GM13977 (cell line): Measurements from ENCODE around the gene EIF4B.
"Not testable (repeated sequence)": the region's sequence is repeated elsewhere in the genome, so short reads cannot be mapped to it uniquely, and the experiment has no call there.

Source experiments
- DNase-seq: peaks from one replicate; pipeline ENCODE4 v3.0.0; 2012; ENCODE audit warnings: low spot score
- in situ Hi-C: fragments of 300-500 bp; cut with MboI; formaldehyde crosslinking; loops from one replicate; pipeline ENCODE4 v1.12.0; 2022; ENCODE audit warnings: low sequenced_read_pairs, low pct_unique_long_range_greater_than_20kb, mixed read lengths, inconsistent platforms; ENCODE audit not compliant: unreplicated experiment
- TF ChIP-seq, protein P1 (sequence below): IDR thresholded peaks from 2 replicates; pipeline ENCODE4 v1.5.1; 2012; ENCODE audit warnings: mild to moderate bottlenecking, control low read depth; ENCODE audit not compliant: insufficient read depth; ENCODE audit errors: extremely low read depth, missing control alignments

EIF4B gene

DNA sequence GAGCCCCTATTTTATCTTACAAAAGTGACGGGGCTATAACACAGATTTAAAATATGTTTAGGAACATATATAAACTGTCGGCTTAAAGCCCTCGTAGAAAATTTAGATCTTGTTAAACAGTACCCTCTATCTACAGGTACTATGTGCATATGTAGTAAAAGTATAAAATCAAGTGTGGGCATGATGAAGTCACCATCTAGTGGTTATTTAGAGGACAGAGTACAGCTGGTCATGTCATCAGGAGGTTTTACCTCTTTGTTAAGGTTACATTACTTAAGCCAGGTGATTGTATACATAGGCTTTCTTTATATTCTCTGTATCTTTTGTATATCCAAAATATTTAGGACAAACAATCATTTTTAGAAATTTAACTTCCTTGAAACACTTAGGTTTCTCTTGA lies 25.4 kb downstream of the EIF4B start:
- TF ChIP-seq, protein P1, sequence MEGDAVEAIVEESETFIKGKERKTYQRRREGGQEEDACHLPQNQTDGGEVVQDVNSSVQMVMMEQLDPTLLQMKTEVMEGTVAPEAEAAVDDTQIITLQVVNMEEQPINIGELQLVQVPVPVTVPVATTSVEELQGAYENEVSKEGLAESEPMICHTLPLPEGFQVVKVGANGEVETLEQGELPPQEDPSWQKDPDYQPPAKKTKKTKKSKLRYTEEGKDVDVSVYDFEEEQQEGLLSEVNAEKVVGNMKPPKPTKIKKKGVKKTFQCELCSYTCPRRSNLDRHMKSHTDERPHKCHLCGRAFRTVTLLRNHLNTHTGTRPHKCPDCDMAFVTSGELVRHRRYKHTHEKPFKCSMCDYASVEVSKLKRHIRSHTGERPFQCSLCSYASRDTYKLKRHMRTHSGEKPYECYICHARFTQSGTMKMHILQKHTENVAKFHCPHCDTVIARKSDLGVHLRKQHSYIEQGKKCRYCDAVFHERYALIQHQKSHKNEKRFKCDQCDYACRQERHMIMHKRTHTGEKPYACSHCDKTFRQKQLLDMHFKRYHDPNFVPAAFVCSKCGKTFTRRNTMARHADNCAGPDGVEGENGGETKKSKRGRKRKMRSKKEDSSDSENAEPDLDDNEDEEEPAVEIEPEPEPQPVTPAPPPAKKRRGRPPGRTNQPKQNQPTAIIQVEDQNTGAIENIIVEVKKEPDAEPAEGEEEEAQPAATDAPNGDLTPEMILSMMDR: no peak
- in situ Hi-C loops: no loop called here
- DNase-seq: no peak

DNA sequence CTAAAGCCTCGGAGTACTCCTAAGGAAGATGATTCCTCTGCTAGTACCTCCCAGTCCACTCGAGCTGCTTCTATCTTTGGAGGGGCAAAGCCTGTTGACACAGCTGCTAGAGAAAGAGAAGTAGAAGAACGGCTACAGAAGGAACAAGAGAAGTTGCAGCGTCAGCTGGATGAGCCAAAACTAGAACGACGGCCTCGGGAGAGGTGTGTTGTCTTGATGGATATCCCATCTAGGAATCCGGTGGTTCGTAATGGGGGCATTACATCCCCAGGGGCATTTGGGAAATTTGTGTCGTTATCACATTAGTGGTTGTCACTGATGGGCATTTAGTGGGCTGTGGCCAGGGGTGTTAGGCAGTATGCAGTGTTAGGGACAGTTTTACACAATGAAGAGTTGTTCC lies 27.6 kb downstream of the EIF4B start:
- in situ Hi-C loops: not testable (repeated sequence)

DNA sequence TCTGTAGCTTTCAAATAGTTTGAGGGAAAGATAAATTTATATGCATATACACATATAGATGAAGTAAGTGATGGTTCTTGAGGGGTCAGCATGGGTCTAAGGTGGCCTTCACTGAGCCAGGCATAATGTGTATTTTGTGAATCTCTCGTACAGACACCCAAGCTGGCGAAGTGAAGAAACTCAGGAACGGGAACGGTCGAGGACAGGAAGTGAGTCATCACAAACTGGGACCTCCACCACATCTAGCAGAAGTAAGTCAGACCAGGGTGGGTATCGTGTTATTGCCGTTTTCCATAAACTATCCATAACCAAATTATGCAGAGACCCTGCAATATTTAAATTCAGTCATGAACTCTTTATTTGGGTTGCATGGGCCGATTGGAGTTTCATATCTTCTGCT lies 28.2 kb downstream of the EIF4B start:
- in situ Hi-C loops: no loop called here
- TF ChIP-seq, protein P1: no peak
- no peak for DNase-seq

More for the DNA sequence above, 27.6 kb downstream of the EIF4B start:
- DNase-seq: not testable (repeated sequence)

DNA sequence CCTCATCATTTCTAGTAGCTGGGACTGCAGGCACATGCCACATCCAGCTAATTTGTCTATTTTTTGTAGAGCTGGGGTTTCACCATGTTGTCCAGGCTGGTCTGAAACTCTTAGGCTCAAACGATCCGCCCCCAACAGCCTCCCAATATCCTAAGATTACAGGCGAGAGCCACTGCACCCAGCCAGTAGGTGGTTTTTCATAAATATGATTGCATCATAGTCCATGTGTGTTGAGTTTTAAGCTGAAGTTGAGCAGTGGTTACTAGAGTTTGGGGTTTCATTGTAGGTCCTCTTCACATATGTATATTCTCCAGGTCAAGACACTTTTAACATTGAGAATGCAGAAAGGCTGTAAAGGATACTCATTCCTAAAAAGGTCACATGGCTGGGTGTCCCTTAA lies 30.5 kb downstream of the EIF4B start:
- DNase-seq: no peak
- TF ChIP-seq, protein P1: no peak
- in situ Hi-C loops: no loop called here

DNA sequence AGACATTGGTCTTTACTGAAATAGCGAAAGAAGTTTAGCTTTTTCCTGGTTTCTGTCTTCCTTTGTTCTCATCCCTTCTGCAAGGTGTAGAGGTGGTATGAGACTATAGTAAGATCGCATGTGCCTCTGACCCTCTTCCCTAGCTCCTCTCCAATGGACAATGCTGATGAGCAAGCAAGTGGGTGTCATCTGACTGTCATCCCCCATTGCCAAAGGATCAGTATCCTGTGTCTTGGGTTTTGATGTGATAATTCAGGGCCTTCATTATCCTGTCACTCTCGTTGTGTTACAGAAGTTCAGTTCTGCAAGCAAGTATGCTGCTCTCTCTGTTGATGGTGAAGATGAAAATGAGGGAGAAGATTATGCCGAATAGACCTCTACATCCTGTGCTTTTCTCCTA lies 33.6 kb downstream of the EIF4B start:
- in situ Hi-C loops: no loop called here
- no peak for DNase-seq
- TF ChIP-seq, protein P1: no peak

DNA sequence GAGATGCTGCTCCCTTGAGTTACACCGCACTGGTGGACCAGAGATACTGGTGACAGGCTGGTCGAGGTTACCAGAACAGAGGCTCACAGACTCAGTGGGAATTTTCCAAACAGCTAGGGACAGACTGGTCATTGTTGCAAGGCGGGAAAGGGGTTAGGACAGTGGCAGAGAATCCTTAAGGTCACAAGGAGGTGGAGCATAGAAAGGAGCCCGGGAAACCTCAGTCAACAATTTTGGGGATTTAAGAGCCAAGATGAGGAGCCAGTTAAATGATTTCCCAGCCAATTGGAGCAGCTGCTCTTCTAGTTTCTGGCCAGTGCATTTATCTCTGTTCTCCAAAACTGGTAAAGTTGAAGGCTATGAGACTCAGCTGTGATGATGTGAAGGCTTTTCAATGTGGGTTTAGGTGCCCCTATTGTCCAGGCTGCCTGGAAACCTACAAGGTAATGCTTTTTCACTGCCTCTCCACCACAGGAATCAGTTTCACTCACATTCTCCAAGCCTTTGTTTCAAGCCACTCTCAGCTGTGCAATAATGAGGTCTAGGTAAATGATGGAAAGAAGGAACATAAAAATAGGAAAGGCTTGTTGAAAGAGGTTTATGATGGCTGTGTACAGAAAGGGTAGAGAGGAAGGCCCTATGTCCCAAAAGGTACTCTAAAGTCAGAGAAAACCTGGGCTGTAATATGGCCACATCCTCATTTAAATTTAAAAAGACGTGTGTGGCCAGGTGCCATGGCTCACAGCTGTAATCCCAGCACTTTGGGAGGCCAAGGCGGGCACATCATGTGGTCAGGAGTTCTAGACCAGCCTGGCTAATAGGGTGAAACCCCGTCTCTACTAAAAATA lies 36.6 kb downstream of the EIF4B start:
- no peak for DNase-seq
- TF ChIP-seq, protein P1: no peak
- in situ Hi-C loops: no loop called here

DNA sequence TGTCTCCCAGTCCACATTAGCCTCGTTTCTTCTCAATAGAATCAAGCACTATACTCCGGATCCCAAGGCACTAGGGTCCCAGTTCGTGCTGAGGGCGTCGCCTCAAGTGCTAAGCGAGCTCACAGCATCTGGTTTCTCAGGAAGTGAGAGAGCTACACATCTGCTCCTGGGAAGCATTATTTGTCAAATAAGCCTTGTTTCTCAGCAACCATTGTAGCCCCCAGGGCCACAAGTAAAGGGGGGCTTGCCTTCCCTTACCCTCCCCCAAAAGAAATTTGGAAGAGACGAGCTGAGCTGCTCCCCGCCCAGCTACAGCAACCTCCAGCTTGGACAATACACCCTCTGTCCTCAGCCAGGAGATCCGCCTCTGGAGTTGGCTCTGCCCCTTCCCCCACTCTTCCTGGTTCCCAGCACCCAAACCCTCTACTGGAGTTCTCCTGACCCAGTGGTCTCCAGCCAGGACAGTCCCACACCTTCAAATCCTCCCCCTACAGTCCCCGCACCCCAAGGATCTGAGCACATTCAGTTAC lies 37.9 kb downstream of the EIF4B start:
- TF ChIP-seq, protein P1: no peak
- no peak for DNase-seq
- in situ Hi-C loops: no loop called here
